ENCODE measurements around the gene CDK8.
"Not testable (repeated sequence)": the region's sequence is repeated elsewhere in the genome, so short reads cannot be mapped to it uniquely, and the experiment has no call there.

CDK8 gene

DNA sequence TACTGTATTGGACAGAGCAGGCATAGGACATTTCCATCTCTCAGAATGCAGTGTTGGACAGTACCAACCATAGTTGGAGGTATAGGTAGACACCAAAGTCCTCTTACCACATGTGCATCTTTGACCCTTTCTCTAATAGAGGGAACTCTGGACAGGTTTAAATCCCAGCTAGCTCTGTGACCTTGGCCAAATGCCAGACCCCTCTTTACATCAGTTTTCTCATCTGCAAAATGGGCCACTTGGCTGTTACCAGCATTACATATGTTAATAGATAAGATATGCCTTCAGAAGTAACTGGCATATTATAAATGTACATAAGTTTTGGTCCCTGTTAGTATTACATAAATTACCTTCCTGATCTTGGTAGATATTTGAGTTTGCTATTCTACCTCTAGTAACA is 54.3 kb downstream of the CDK8 start:
- Histone ChIP-seq H3K27me3 (no peaks in the 10 kb centered on the region), H3K9ac (no peak overlapping the region), H3K9me3 (peaks cover 21% of the 10 kb centered on the region), H3K36me3 (peaks cover 10% of the 10 kb centered on the region; the same call in 1 of the 2 replicates), H3K27ac (no peak overlapping the region), H3K4me3 (no peak overlapping the region), H4K20me1 (peaks cover 52% of the 10 kb centered on the region), H3K4me2 (no peak overlapping the region), H3K4me1 (peaks cover 6% of the 10 kb centered on the region; the same call in 1 of the 2 replicates)
- TF ChIP-seq Cebpa-rat (IDR thresholded peaks at IDR 0.05), result no peak

DNA sequence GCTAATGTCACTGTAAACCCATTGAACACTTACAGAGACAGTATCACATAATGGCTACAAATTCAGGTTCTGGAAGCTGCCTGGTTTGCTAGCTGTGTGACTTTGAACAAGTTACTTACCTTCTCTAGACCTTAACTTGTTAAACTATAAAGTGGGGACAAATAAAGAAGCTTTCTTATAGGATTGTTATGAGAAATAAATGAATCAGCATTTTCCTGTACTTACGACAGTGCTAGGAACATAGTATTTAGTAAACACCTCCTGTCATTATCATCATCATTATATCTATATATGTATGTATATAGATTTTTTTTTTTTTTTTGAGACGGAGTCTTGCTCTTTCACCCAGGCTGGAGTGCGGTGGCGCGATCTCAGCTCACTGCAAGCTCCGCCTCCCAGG is 54.9 kb downstream of the CDK8 start:
- Histone ChIP-seq H3K9me3 (peaks cover 21% of the 10 kb centered on the region), H3K27me3 (no peaks in the 10 kb centered on the region), H3K4me2 (no peak overlapping the region), H3K9ac (no peak overlapping the region), H3K27ac (no peak overlapping the region), H4K20me1 (peaks cover 52% of the 10 kb centered on the region), H3K4me3 (no peak overlapping the region), H3K4me1 (peaks cover 6% of the 10 kb centered on the region; the same call in 1 of the 2 replicates), H3K36me3 (peaks cover 10% of the 10 kb centered on the region; the same call in 1 of the 2 replicates)
- no peak for TF ChIP-seq Cebpa-rat (IDR thresholded peaks at IDR 0.05)

DNA sequence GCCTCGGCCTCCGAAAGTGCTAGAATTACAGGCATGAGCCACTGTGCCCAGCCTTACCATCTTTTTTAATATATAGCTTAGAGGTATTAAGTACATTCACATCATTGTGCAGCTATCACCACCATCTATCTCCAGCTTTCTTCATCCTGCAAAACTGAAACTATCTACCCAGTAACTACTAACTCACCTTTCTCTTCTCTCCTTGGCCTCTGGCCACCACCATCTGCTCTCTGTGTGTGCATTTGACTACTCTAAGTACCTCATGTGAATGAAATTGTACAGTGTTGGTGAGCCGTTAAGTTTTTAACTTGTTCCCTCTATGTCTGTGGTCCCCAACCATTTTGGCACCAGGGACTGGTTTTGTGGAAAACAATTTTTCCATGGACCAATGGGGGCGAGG is 56.1 kb downstream of the CDK8 start:
- Histone ChIP-seq H3K4me2 (no peak overlapping the region), H4K20me1 (peaks cover 42% of the 10 kb centered on the region; the same call in 1 of the 2 replicates), H3K9me3 (peaks cover 21% of the 10 kb centered on the region), H3K36me3 (peaks cover 10% of the 10 kb centered on the region; the same call in 1 of the 2 replicates), H3K9ac (no peak overlapping the region), H3K27me3 (no peaks in the 10 kb centered on the region), H3K4me3 (no peak overlapping the region), H3K27ac (no peak overlapping the region), H3K4me1 (peaks cover 6% of the 10 kb centered on the region; the same call in 1 of the 2 replicates)
- TF ChIP-seq Cebpa-rat (IDR thresholded peaks at IDR 0.05), result no peak

DNA sequence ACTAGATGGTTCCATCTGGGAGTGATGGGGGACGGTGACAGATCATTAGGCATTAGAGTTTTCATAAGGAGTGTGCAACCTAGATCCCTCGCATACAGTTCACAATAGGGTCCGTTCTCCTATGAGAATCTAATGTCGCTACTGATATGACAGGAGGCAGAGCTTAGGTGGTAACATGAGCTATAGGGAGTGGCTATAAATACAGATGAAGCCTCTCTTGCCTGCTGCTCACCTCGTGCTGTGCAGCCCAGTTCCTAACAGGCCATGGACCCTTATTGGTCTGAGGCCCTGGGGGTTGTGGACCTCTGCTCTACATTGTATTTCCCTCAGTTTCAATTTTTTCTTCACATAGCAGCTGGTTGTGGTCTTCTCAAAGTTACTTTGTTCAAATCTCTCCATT is 56.5 kb downstream of the CDK8 start:
- Histone ChIP-seq H3K27me3 (no peaks in the 10 kb centered on the region), H3K4me1 (peaks cover 6% of the 10 kb centered on the region; the same call in 1 of the 2 replicates), H3K4me2 (no peak overlapping the region), H3K27ac (no peak overlapping the region), H3K9me3 (peaks cover 21% of the 10 kb centered on the region), H3K36me3 (peaks cover 10% of the 10 kb centered on the region; the same call in 1 of the 2 replicates), H3K4me3 (no peak overlapping the region), H3K9ac (no peak overlapping the region), H4K20me1 (peaks cover 42% of the 10 kb centered on the region; the same call in 1 of the 2 replicates)
- TF ChIP-seq Cebpa-rat (IDR thresholded peaks at IDR 0.05), result no peak

DNA sequence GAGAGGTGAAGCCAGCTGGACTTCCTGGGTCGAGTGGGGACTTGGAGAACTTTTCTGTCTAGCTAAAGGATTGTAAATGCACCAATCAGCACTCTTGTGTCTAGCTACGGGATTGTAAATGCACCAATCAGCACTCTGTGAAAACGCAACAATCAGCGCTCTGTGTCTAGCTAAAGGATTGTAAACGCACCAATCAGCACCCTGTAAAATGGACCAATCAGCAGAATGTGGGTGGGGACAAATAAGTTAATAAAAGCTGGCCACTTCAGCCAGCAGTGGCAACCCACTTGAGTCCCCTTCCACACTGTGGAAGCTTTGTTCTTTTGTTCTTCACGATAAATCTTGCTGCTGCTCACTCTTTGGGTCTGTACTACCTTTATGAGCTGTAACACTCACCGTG is 58.1 kb downstream of the CDK8 start:
- H3K27ac ChIP-seq, H3K27me3 ChIP-seq, H3K4me2 ChIP-seq, H3K4me3 ChIP-seq, H3K36me3 ChIP-seq, H3K9ac ChIP-seq, H3K4me1 ChIP-seq: not testable (repeated sequence)
- peaks cover 29% of the 10 kb centered on the region for H3K9me3 ChIP-seq
- H4K20me1 ChIP-seq, result peaks cover 35% of the 10 kb centered on the region; the same call in 1 of the 2 replicates

DNA sequence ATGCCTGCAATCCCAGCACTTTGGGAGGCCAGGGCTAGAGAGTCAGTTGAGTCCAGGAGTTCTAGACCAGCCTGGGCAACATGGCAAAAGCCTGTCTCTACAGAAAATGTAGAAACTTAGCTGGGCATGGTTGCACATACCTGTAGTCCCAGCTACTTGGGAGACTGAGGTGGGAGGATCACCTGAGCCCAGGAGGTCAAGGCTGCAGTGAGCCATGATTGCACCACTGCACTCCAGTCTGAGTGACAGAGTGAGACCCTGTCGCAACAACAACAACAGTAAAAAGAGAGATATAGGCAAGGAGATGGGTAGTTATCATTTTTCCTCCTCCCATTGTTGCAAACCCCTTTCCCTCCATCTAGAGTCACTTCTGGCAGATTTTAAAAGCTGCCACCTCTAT is 62.2 kb downstream of the CDK8 start:
- H3K27ac ChIP-seq, result not testable (repeated sequence)
- H4K20me1 ChIP-seq, result peaks cover 18% of the 10 kb centered on the region; the same call in 1 of the 2 replicates

DNA sequence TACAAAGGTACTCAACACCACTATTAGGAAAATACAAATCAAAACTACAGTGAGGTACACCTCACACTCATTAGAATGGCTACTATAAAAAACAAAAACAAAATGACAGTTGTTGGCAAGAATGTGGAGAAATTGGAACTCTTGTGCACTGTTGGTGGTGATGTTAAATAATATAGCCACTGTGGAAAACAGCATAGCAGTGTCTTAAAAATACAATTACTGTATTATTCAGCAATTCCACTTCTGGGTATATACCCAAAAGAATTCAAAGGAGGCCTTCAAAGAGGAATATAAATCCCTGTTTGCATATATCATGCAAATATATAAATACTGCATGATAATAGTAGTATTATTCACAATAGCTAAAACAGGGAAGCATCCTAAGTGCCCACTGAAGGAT is 66.8 kb downstream of the CDK8 start:
- Histone ChIP-seq H3K4me3 (no peak overlapping the region), H3K27ac (no peak overlapping the region), H3K9me3 (0 out of 2 replicates have a peak, but pooled peaks cover 8% of the 10 kb centered on the region), H3K27me3 (no peaks in the 10 kb centered on the region), H3K4me1 (no peaks in the 10 kb centered on the region), H4K20me1 (peaks cover 32% of the 10 kb centered on the region; the same call in 1 of the 2 replicates), H3K36me3 (no peaks in the 10 kb centered on the region), H3K4me2 (no peak overlapping the region), H3K9ac (no peak overlapping the region)
- TF ChIP-seq Cebpa-rat (IDR thresholded peaks at IDR 0.05), result no peak

More for the DNA sequence above, 62.2 kb downstream of the CDK8 start:
- H3K4me3 ChIP-seq, H3K4me1 ChIP-seq, H3K4me2 ChIP-seq, H3K27me3 ChIP-seq, H3K36me3 ChIP-seq, H3K9ac ChIP-seq: not testable (repeated sequence)
- H3K9me3 ChIP-seq, result peaks cover 18% of the 10 kb centered on the region

DNA sequence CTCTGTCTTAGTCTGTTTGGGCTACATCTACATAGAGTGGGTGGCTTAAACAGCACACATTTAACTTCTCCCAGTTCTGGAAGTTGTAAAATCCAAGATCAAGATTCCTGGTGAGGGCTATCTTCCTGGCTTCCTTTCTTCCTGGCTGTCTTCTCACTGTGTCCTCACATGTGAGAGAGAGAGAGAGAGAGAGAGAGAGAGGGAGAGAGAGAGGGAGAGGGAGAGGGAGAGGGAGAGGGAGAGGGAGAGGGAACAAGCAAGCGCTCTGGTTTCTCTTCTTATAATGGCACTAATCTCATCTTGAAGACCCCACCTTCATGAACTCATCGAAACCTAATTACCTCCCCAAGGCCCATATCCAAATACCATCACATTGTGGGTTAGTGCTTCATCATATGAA is 69.2 kb downstream of the CDK8 start:
- Histone ChIP-seq H3K27ac (no peak overlapping the region), H3K4me1 (no peaks in the 10 kb centered on the region), H3K4me3 (no peak overlapping the region), H3K4me2 (no peak overlapping the region), H3K36me3 (no peaks in the 10 kb centered on the region), H4K20me1 (peaks cover 29% of the 10 kb centered on the region; the same call in 1 of the 2 replicates), H3K27me3 (no peaks in the 10 kb centered on the region), H3K9ac (no peak overlapping the region), H3K9me3 (peaks cover 4% of the 10 kb centered on the region; the same call in 1 of the 2 replicates)
- no peak for TF ChIP-seq Cebpa-rat (IDR thresholded peaks at IDR 0.05)

DNA sequence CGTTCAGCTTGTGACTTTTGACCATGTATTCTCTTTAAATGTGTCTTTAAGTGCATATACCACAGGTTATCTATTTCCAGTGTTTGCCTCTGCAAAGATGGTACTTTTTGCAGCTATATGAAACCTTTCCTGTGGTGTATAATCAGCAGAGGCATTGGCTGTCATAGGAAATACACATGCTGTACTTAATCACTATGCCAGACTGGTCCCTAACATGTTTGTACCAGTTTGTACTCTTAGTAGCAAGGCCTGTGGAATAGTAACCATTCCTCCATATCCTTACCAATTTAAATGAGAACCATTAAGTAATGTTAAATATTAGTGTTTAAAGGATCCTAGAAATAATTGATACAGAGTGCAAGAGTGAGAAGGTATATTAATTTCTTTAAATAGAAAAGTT is 69.8 kb downstream of the CDK8 start:
- no peak overlapping the region for H3K9ac ChIP-seq
- TF ChIP-seq Cebpa-rat (IDR thresholded peaks at IDR 0.05), result no peak
- peaks cover 8% of the 10 kb centered on the region for H3K9me3 ChIP-seq
- H3K27me3 ChIP-seq, result no peaks in the 10 kb centered on the region
- H3K4me3 ChIP-seq, result no peak overlapping the region
- peaks cover 29% of the 10 kb centered on the region; the same call in 1 of the 2 replicates for H4K20me1 ChIP-seq
- no peaks in the 10 kb centered on the region for H3K36me3 ChIP-seq
- H3K4me2 ChIP-seq, result no peak overlapping the region
- no peaks in the 10 kb centered on the region for H3K4me1 ChIP-seq
- H3K27ac ChIP-seq, result no peak overlapping the region

DNA sequence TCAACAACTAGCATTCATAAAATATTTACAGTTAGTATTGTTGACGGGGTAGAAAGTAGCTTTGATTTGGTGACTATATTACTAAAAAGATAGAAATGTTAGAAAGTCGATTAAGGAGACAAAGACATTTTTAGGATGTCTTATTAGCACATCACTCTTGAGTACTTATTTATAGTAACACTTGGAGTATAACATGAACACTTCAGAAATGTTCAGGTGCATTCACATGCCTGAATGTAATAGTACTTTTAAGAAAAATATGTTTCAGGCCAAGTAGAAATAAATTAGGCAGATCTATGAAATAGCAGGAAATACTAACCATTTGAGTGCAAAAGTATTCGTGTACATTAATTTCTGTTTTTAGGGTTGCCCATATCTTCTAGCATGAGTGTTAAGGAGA is 70.4 kb downstream of the CDK8 start:
- no peaks in the 10 kb centered on the region for H3K27me3 ChIP-seq
- peaks cover 29% of the 10 kb centered on the region; the same call in 1 of the 2 replicates for H4K20me1 ChIP-seq
- H3K27ac ChIP-seq, result no peak overlapping the region
- TF ChIP-seq Cebpa-rat (IDR thresholded peaks at IDR 0.05), result no peak
- H3K4me1 ChIP-seq, result no peaks in the 10 kb centered on the region
- H3K36me3 ChIP-seq, result no peaks in the 10 kb centered on the region
- H3K4me2 ChIP-seq, result no peak overlapping the region
- H3K9me3 ChIP-seq, result peaks cover 13% of the 10 kb centered on the region
- H3K4me3 ChIP-seq, result no peak overlapping the region
- H3K9ac ChIP-seq, result no peak overlapping the region

DNA sequence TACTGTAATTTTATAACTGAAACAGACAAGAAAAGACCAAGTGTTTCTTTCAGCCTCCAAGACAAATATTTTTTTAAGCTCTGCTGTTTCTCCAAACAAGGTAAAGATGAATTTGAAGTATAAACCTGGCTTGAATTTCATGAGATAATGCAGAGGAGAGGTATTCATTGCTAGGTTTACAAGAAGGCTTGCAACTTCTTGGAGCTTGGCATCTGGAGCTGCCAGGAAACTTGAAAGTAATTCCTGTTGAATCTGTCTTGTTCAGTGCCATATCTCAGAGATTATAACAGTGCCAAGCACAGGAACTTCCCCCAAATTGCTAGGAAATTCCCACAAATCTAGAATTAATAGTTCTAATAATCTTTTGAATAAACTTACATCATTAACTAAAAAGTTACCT is 70.9 kb downstream of the CDK8 start:
- no peak overlapping the region for H3K9ac ChIP-seq
- peaks cover 19% of the 10 kb centered on the region for H3K9me3 ChIP-seq
- TF ChIP-seq Cebpa-rat (IDR thresholded peaks at IDR 0.05), result no peak
- no peaks in the 10 kb centered on the region for H3K27me3 ChIP-seq
- H3K4me3 ChIP-seq, result no peak overlapping the region
- H3K4me2 ChIP-seq, result no peak overlapping the region
- H3K27ac ChIP-seq, result no peak overlapping the region
- no peaks in the 10 kb centered on the region; the same call in 1 of the 2 replicates for H3K36me3 ChIP-seq
- H4K20me1 ChIP-seq, result peaks cover 29% of the 10 kb centered on the region; the same call in 1 of the 2 replicates
- peaks cover 5% of the 10 kb centered on the region for H3K4me1 ChIP-seq

All from BLaER1 (cell line).